SK-N-SH (cell line): ENCODE results near the gene LMOD3. TPM values are rescaled to one million over a fixed set of nuclear protein-coding genes. Genes with fewer than 3 reads are reported as not detected.

Experiments
- CTCF ChIA-PET: fragments of 300-600, 350-600 bp; formaldehyde crosslinking; extraction: SDS; loops from one replicate; lab custom pipeline; 2021; lab: Yijun Ruan, JAX
- POLR2A ChIA-PET: fragments of 350-600 bp; sonication (Branson Sonifier 250); formaldehyde crosslinking; extraction: SDS; loops from one replicate; lab custom pipeline; 2020; ENCODE audit warnings: antibody characterized with exemption, inconsistent platforms; lab: Yijun Ruan, JAX
- DNase-seq: peaks from one replicate; pipeline ENCODE4 v3.0.0; 2012
- H2AFZ ChIP-seq: fragments of 200-600 bp; sonication (generic); 2 replicates; pipeline ENCODE4 v1.8.1; 2016; ENCODE audit warnings: antibody characterized with exemption, mild to moderate bottlenecking, low read depth
- H3F3A ChIP-seq: fragments of 200-600 bp; sonication (generic); replicated peaks from 2 replicates; pipeline ENCODE3; 2016; ENCODE audit warnings: antibody characterized with exemption, mild to moderate bottlenecking; ENCODE audit not compliant: insufficient read depth
- H3K27ac ChIP-seq, 2 experiments: fragments of 200-500 bp in 1 of 2; fragments of 200-600 bp in 1 of 2; sonication (Bioruptor generic) in 1 of 2; sonication (generic), shearing (Covaris generic) in 1 of 2; 2 replicates each; pipeline versions ENCODE4 v1.5.1 to v1.6.1; 2014 to 2016; ENCODE audit warnings: low read depth in 2 of 2, inconsistent platforms in 1 of 2, low read length in 1 of 2, mild to moderate bottlenecking in 1 of 2, mixed read lengths in 1 of 2
- H3K27me3 ChIP-seq: fragments of 200-600 bp; sonication (generic), shearing (Covaris generic); 2 replicates; pipeline ENCODE4 v1.6.1; 2016; ENCODE audit warnings: mixed run types; ENCODE audit not compliant: insufficient read depth
- H3K36me3 ChIP-seq, 2 experiments: fragments of 200-500 bp in 1 of 2; fragments of 200-600 bp in 1 of 2; sonication (Bioruptor generic) in 1 of 2; sonication (generic) in 1 of 2; replicated peaks in 1 of 2; 2 replicates each; pipeline versions ENCODE3 to v1.5.1; 2014 to 2016; ENCODE audit warnings: low read length in 1 of 2, mild to moderate bottlenecking in 1 of 2; ENCODE audit not compliant: insufficient read depth in 2 of 2, control insufficient read depth in 1 of 2
- H3K4me1 ChIP-seq, 2 experiments: fragments of 200-500 bp in 1 of 2; fragments of 200-600 bp in 1 of 2; sonication (Bioruptor generic) in 1 of 2; sonication (generic), shearing (Covaris generic) in 1 of 2; 2 replicates each; pipeline versions ENCODE4 v1.5.1 to v1.6.1; 2014 to 2016; ENCODE audit warnings: low read depth in 1 of 2, low read length in 1 of 2, mixed run types in 1 of 2; ENCODE audit not compliant: insufficient read depth in 2 of 2, control insufficient read depth in 1 of 2
- H3K4me2 ChIP-seq: fragments of 200-600 bp; sonication (generic), shearing (Covaris generic); 2 replicates; pipeline ENCODE4 v1.6.1; 2017; ENCODE audit warnings: mixed run types
- H3K4me3 ChIP-seq, 2 experiments: fragments of 200-500 bp in 1 of 2; fragments of 200-600 bp in 1 of 2; sonication (Bioruptor generic) in 1 of 2; sonication (generic), shearing (Covaris generic) in 1 of 2; 2 replicates each; pipeline versions ENCODE4 v1.5.1 to v1.8.1; 2014 to 2016; ENCODE audit warnings: low read depth in 2 of 2, inconsistent platforms in 1 of 2, low read length in 1 of 2, mild to moderate bottlenecking in 1 of 2, mixed read lengths in 1 of 2, moderate library complexity in 1 of 2
- H3K79me2 ChIP-seq: fragments of 200-600 bp; sonication (generic); 2 replicates; pipeline ENCODE4 v1.8.1; 2017; ENCODE audit warnings: mild to moderate bottlenecking; ENCODE audit not compliant: insufficient read depth
- H3K9ac ChIP-seq: fragments of 200-600 bp; sonication (generic); 2 replicates; pipeline ENCODE4 v1.6.1; 2017; ENCODE audit warnings: mixed run types
- H3K9me2 ChIP-seq: fragments of 200-600 bp; sonication (generic); 2 replicates; pipeline ENCODE4 v1.6.1; 2017; ENCODE audit warnings: mixed run types
- H3K9me3 ChIP-seq: fragments of 200-600 bp; sonication (generic); 2 replicates; pipeline ENCODE4 v1.6.1; 2017; ENCODE audit warnings: mixed run types, mild to moderate bottlenecking, moderate library complexity
- H4K20me1 ChIP-seq: fragments of 200-600 bp; sonication (generic); 2 replicates; pipeline ENCODE4 v1.6.1; 2017; ENCODE audit warnings: mild to moderate bottlenecking, mixed run types; ENCODE audit not compliant: insufficient read depth
- CHD2 ChIP-seq: fragments of 150-350 bp; IDR thresholded peaks from 2 replicates; pipeline ENCODE4 v1.6.1; 2018; ENCODE audit warnings: low read length; ENCODE audit not compliant: partially characterized antibody
- ELF1 ChIP-seq: IDR thresholded peaks from 2 replicates; pipeline ENCODE4 v1.4.0; 2012
- EP300 ChIP-seq, 2 experiments: IDR thresholded peaks; 2 replicates each; pipeline versions ENCODE4 v1.4.0 to v1.6.1; 2012; ENCODE audit warnings: borderline replicate concordance in 1 of 2, low read depth in 1 of 2, low read length in 1 of 2
- FOSL2 ChIP-seq: IDR thresholded peaks from 2 replicates; pipeline ENCODE4 v1.4.0; 2012; ENCODE audit warnings: low read depth, mild to moderate bottlenecking, moderate library complexity, borderline replicate concordance
- NFIC ChIP-seq: IDR thresholded peaks from 2 replicates; pipeline ENCODE4 v1.4.0; 2012; ENCODE audit warnings: borderline replicate concordance
- NRF1 ChIP-seq: IDR thresholded peaks from 2 replicates; pipeline ENCODE4 v1.6.1; 2012; ENCODE audit warnings: low read depth, mild to moderate bottlenecking, low read length
- PBX3 ChIP-seq: IDR thresholded peaks from 2 replicates; pipeline ENCODE4; 2012
- RAD21 ChIP-seq: IDR thresholded peaks from 2 replicates; pipeline ENCODE4 v1.6.1; 2012; ENCODE audit warnings: mild to moderate bottlenecking, low read length
- RCOR1 ChIP-seq: fragments of 150-350 bp; IDR thresholded peaks from 2 replicates; pipeline ENCODE4 v1.6.1; 2017; ENCODE audit warnings: antibody characterized with exemption, low read length
- REST ChIP-seq: IDR thresholded peaks from 2 replicates; pipeline ENCODE4 v1.6.1; 2012; ENCODE audit warnings: mild to moderate bottlenecking, low read depth, low read length, moderate library complexity
- RXRA ChIP-seq: IDR thresholded peaks from 2 replicates; pipeline ENCODE4 v1.4.0; 2012; ENCODE audit warnings: low read depth, mild to moderate bottlenecking, borderline replicate concordance
- TAF1 ChIP-seq: IDR thresholded peaks from 2 replicates; pipeline ENCODE4 v1.6.1; 2012; ENCODE audit warnings: low read depth, mild to moderate bottlenecking, low read length, moderate library complexity, borderline replicate concordance
- TCF12 ChIP-seq: IDR thresholded peaks from 2 replicates; pipeline ENCODE4 v1.4.0; 2012
- ZBTB33 ChIP-seq: IDR thresholded peaks from 2 replicates; pipeline ENCODE4 v1.4.0; 2012; ENCODE audit warnings: low read depth, borderline replicate concordance
- WGBS: methylation state at CpG from one replicate; pipeline ENCODE4 v1.1.6; 2017; ENCODE audit warnings: low lambda C conversion rate; 5-methylcytosine and 5-hydroxymethylcytosine counted together
- polyA plus RNA-seq, 3 experiments: library from polyadenylated mRNA; depleted of rRNA; stranded (reverse); fragments of >200 nt; gene quantifications; 2 replicates each; pipeline ENCODE4 v1.2.3, GENCODE V29; 2012
- TF ChIP-seq, protein P1 (sequence below): fragments of 150-350 bp; IDR thresholded peaks from 2 replicates; pipeline ENCODE4 v1.6.1; 2016; ENCODE audit warnings: mild to moderate bottlenecking, low read depth, low read length

LMOD3 gene
- polyA plus RNA-seq, 1 of the 3 experiments (the other 2 are of a cell fraction) = not detected

- peaks cover 4 to 15% of the 10 kb centered on the region in 2 experiments; a peak in 3 of 4 replicates for H3K4me1 ChIP-seq
- WGBS = 75% methylated on average over 4 of the region's 4 CpGs
- H3F3A ChIP-seq = no peaks in the 10 kb centered on the region
- TF ChIP-seq ZBTB33 (no peak), RXRA (no peak), RAD21 (no peak)
- H3K4me2 ChIP-seq = no peak overlapping the region
- DNase-seq = no peak
- H3K9ac ChIP-seq = no peak overlapping the region
- no peak overlapping the region for H3K4me3 ChIP-seq
- no peak overlapping the region for H2AFZ ChIP-seq
- no peaks in the 10 kb centered on the region for H3K36me3 ChIP-seq
- H3K9me2 ChIP-seq = no peaks in the 10 kb centered on the region
- H3K27ac ChIP-seq = no peak overlapping the region
- H4K20me1 ChIP-seq = no peaks in the 10 kb centered on the region
- ChIA-PET CTCF (interaction anchor here (1.5 kb wide), 1 partner anchor 163 kb away, joined by 5 read pairs; no protein-coding TSS in a partner anchor), POLR2A (no interaction called here)
- no peaks in the 10 kb centered on the region for H3K79me2 ChIP-seq
- H3K9me3 ChIP-seq = no peaks in the 10 kb centered on the region
- H3K27me3 ChIP-seq = no peaks in the 10 kb centered on the region
Measured at GRCh38 chr3:69142797-69143454, 20.5 kb upstream of the LMOD3 start.

DNA sequence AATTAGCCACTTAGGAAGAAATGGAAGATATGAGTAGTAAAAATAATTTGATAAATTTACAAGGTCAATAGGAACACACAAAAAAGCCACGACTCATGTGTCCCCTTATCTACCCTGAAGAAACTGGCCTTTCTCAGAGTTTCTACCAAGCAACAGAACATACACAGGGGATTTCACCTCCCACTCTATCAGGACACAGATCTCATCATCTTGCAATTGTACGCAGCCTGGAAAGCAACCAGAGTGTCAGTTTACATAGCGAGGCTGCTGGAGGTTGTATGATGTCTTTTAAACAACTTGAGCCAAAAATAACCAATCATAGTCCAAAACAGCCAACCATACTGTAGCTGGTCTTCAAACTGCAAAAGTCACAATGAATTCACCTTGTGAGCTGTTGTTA lies 19.7 kb upstream of the LMOD3 start:
- no peak overlapping the region for H3K4me2 ChIP-seq
- no peak overlapping the region for H3K9ac ChIP-seq
- ChIA-PET POLR2A (no interaction called here), CTCF (interaction anchor here (1.5 kb wide), 1 partner anchor 164 kb away, joined by 5 read pairs; no protein-coding TSS in a partner anchor)
- H3K27ac ChIP-seq = no peak overlapping the region
- TF ChIP-seq EP300 (IDR thresholded peaks at IDR 0.05; ENCODE audit: borderline replicate concordance in 1 of 2, low read depth in 1 of 2, low read length in 1 of 2) (no peak), NRF1 (no peak), ZBTB33 (no peak), TCF12 (peak; percentile 11; the same call in 1 of the 2 replicates), TAF1 (no peak), RCOR1 (no peak), ELF1 (no peak), CHD2 (no peak), REST (no peak), PBX3 (no peak), FOSL2 (no peak), NFIC (0 out of 2 replicates have a peak, but pooled peaks have one; percentile 20)
- TF ChIP-seq, protein P1, sequence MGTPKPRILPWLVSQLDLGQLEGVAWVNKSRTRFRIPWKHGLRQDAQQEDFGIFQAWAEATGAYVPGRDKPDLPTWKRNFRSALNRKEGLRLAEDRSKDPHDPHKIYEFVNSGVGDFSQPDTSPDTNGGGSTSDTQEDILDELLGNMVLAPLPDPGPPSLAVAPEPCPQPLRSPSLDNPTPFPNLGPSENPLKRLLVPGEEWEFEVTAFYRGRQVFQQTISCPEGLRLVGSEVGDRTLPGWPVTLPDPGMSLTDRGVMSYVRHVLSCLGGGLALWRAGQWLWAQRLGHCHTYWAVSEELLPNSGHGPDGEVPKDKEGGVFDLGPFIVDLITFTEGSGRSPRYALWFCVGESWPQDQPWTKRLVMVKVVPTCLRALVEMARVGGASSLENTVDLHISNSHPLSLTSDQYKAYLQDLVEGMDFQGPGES = no peak
- peaks cover 4 to 15% of the 10 kb centered on the region in 2 experiments; a peak in 3 of 4 replicates for H3K4me1 ChIP-seq
- no peaks in the 10 kb centered on the region for H3K27me3 ChIP-seq
- no peak overlapping the region for H2AFZ ChIP-seq
- no peaks in the 10 kb centered on the region for H3K79me2 ChIP-seq
- H3F3A ChIP-seq = no peaks in the 10 kb centered on the region
- H3K4me3 ChIP-seq = no peak overlapping the region
- DNase-seq = no peak
- H3K36me3 ChIP-seq = no peaks in the 10 kb centered on the region
- 32% methylated on average over 3 of the region's 3 CpGs for WGBS
- no peaks in the 10 kb centered on the region for H3K9me2 ChIP-seq
- H4K20me1 ChIP-seq = no peaks in the 10 kb centered on the region
- no peaks in the 10 kb centered on the region for H3K9me3 ChIP-seq
